SK-N-MC (cell line): Measurements from ENCODE around the gene CHRFAM7A.
"Not testable (repeated sequence)": the region's sequence is repeated elsewhere in the genome, so short reads cannot be mapped to it uniquely, and the experiment has no call there.

Experiments used
- EZH2 ChIP-seq: fragments of 200-600 bp; sonication (generic); IDR thresholded peaks from one replicate; pipeline ENCODE4 v1.6.1; 2017; ENCODE audit warnings: antibody characterized with exemption
- FOXP2 ChIP-seq: optimal IDR thresholded peaks from 2 replicates; pipeline ENCODE3; 2011; ENCODE audit warnings: mild to moderate bottlenecking, moderate library complexity; ENCODE audit not compliant: insufficient read depth; ENCODE audit errors: extremely low read length, control extremely low read depth
- POLR2AphosphoS5 ChIP-seq: IDR thresholded peaks from 2 replicates; pipeline ENCODE4 v1.6.1; 2012; ENCODE audit warnings: mild to moderate bottlenecking, low read depth, low read length, borderline replicate concordance

GRCh38 chr15:30360990-30361389 is 32.4 kb downstream of the CHRFAM7A start:
- TF ChIP-seq EZH2, FOXP2, POLR2AphosphoS5: not testable (repeated sequence)
